ENCODE results near the gene MED7. TPM values are rescaled to one million over a fixed set of nuclear protein-coding genes. Genes with fewer than 3 reads are reported as not detected.

Gene MED7
- total and polyA plus RNA-seq, 9 of the 15 experiments (the other 6 are each of a cell fraction or from before 2014, with no cell fraction given): 4.5 to 38.7 (median 12.2) TPM

DNA sequence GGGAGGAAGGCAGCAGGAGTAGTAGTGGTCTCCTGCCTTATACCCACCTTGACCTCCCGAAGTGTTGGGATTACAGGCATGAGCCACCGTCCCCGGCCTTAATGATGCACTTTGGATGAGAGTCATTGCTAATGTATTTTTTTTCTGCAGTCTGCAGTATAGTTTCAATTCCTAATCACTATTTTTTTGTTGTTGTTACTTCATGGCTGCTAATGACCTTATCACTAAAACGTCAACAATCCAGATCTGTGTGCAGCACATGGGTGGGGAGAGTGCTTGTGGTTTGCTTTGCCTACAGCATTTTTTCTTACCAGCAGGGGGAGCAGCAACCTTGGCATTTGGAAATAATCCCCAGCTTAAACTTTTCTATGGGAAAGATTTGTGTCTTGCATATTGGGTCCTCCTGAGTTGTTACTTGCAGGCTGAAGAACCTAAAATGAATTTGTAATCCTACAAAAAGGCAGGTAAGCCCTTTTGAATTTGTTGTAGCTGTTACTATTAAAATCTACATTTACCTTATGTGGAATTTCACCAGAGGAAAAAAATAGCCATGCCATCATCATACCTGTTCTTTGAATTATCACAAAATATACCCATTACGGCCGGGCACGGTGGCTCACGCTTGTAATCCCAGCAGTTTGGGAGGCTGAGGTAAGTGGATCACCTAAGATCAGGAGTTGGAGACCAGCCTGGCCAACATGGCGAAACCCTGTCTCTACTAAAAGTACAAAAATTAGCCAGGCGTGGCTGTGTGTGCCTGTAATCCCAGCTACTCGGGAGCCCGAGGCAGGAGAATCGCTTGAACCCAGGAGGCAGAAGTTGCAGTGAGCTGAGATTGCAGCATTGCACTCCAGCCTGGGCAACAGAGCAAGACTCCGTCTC lies 6.3 kb upstream of the MED7 start (continued):
- TF ChIP-seq, protein P1, sequence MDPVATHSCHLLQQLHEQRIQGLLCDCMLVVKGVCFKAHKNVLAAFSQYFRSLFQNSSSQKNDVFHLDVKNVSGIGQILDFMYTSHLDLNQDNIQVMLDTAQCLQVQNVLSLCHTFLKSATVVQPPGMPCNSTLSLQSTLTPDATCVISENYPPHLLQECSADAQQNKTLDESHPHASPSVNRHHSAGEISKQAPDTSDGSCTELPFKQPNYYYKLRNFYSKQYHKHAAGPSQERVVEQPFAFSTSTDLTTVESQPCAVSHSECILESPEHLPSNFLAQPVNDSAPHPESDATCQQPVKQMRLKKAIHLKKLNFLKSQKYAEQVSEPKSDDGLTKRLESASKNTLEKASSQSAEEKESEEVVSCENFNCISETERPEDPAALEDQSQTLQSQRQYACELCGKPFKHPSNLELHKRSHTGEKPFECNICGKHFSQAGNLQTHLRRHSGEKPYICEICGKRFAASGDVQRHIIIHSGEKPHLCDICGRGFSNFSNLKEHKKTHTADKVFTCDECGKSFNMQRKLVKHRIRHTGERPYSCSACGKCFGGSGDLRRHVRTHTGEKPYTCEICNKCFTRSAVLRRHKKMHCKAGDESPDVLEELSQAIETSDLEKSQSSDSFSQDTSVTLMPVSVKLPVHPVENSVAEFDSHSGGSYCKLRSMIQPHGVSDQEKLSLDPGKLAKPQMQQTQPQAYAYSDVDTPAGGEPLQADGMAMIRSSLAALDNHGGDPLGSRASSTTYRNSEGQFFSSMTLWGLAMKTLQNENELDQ (CRISPR knock-in tag; IDR thresholded peaks at IDR 0.05; ENCODE audit: borderline replicate concordance): no peak
- no peak for TF ChIP-seq TAF1 (IDR thresholded peaks at IDR 0.05; ENCODE audit: control insufficient read depth, extremely low read depth, insufficient read depth, low read length, severe bottlenecking)
- TF ChIP-seq, protein P2, sequence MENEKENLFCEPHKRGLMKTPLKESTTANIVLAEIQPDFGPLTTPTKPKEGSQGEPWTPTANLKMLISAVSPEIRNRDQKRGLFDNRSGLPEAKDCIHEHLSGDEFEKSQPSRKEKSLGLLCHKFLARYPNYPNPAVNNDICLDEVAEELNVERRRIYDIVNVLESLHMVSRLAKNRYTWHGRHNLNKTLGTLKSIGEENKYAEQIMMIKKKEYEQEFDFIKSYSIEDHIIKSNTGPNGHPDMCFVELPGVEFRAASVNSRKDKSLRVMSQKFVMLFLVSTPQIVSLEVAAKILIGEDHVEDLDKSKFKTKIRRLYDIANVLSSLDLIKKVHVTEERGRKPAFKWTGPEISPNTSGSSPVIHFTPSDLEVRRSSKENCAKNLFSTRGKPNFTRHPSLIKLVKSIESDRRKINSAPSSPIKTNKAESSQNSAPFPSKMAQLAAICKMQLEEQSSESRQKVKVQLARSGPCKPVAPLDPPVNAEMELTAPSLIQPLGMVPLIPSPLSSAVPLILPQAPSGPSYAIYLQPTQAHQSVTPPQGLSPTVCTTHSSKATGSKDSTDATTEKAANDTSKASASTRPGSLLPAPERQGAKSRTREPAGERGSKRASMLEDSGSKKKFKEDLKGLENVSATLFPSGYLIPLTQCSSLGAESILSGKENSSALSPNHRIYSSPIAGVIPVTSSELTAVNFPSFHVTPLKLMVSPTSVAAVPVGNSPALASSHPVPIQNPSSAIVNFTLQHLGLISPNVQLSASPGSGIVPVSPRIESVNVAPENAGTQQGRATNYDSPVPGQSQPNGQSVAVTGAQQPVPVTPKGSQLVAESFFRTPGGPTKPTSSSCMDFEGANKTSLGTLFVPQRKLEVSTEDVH (IDR thresholded peaks at IDR 0.05; ENCODE audit: low read depth, partially characterized antibody): no peak
